Left colon (tissue), 2 donors: ENCODE measurements around the gene DYNC1LI1. TPM values are rescaled to one million over a fixed set of nuclear protein-coding genes. Genes with fewer than 3 reads are reported as not detected.
"Not testable (repeated sequence)": the region's sequence is repeated elsewhere in the genome, so short reads cannot be mapped to it uniquely, and the experiment has no call there.

ENCODE experiments used
- ATAC-seq: fragments of 200-7000 bp; cut with Tn5 transposase; one replicate; pipeline ENCODE4 v1.9.1; 2020; ENCODE audit warnings: mild to moderate bottlenecking, moderate library complexity
- DNase-seq, 2 donors: peaks; one replicate each; pipeline ENCODE4 v3.0.0-alpha.2; 2020
- intact Hi-C, 2 donors: fragments of 100-400 bp; cut with DNase I in 1 of 2; cut with micrococcal nuclease in 1 of 2; formaldehyde crosslinking; loops; one replicate each; pipeline versions ENCODE4 v1.11.2 to v1.14.0; 2022; cut with DNase I, micrococcal nuclease
- total RNA-seq, 2 donors: library from RNA; stranded (reverse); fragmentation: NEBNext Ultra II Directional; extraction: Animal tissue kit (Norgen Biotek cat#: 25700); gene quantifications; one replicate each; pipeline ENCODE4 v1.2.1, GENCODE V29; 2021
- donor health status: DM: no; HTN: no; CAD: no.
- donor health status: DM: yes; HTN: yes; CAD: no.

DYNC1LI1 gene
- total RNA-seq, 2 donors from 2014 or later, result 18.5 to 19.5 TPM

GRCh38 chr3:32551087-32551486, 19.6 kb downstream of the DYNC1LI1 start:
- ATAC-seq (no peak), DNase-seq (no peak)
- intact Hi-C loops, result no loop called here

DNA sequence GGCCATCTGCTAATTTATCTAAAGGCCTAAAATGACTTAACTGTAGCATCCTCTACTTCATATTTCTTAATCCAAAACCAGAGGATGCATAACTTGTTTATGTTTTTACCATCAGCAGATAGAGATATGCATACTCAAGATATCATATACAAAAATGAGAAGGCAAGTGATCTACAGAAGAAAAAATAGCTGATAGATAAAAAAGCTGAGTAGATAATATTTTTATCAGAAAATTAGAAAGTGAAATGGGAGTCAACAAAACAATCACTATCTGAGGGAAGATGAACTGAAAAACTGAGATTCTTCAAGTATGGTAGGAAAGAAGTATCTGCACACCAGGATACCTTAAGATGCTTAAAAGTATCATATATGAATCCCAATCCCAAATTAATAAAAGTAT, 25.4 kb downstream of the DYNC1LI1 start:
- intact Hi-C loops, result no loop called here
- no peak for ATAC-seq
- no peak for DNase-seq

GRCh38 chr3:32544894-32545293, 25.8 kb downstream of the DYNC1LI1 start:
- ATAC-seq (no peak), DNase-seq (no peak)
- intact Hi-C loops, result no loop called here

GRCh38 chr3:32542807-32543206, 27.9 kb downstream of the DYNC1LI1 start:
- intact Hi-C loops, result no loop called here
- no peak for ATAC-seq
- DNase-seq, result no peak

DNA sequence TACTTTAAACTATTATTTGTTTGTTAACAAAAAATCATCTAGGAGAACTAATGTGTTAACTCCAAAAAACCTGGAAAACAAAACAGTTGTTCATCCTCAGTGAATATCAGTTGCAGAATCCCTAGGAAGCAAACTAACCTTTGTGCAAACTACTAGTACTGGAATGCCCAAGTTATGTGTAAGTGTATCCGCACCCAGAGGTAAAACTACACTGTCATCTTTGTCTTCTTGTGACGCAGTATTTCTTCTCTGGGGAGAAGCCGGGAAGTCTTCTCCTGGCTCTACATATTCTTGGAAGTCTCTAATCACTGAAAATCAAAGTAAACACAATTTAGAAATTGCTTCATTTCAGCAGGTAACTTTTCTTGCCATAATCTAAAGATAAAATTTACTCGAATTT, 29.8 kb downstream of the DYNC1LI1 start:
- intact Hi-C loops, result no loop called here
- no peak for DNase-seq
- no peak for ATAC-seq

- DNase-seq (no peak), ATAC-seq (no peak)
- intact Hi-C loops, result no loop called here
Observed at GRCh38 chr3:32532434-32532833, 38.2 kb downstream of the DYNC1LI1 start.

- no peak for ATAC-seq
- DNase-seq, result no peak
- intact Hi-C loops, result no loop called here
Observed at GRCh38 chr3:32531010-32531647, 39.5 kb downstream of the DYNC1LI1 start.

DNA sequence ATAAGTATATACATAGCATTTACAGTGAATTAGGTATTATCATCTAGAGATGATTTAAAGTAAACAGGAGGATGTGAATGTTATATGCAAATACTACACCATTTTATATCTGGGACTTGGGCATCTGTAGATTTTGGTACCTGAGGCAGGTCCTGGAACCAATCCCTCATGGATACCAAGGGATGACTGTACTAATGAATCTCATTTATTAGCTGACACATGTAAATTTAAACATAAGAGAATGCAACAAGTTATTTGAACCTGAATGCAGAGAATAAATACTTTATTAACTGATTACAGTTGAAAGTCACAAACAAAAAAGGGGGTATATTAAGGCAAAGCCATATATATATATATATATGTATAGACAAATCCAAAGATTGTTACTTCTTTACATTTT, 44.9 kb downstream of the DYNC1LI1 start:
- intact Hi-C loops, result no loop called here
- no peak for ATAC-seq

GRCh38 chr3:32522682-32523081, 48.0 kb downstream of the DYNC1LI1 start:
- no peak for DNase-seq
- intact Hi-C loops, result no loop called here
- no peak for ATAC-seq

More for the DNA sequence above, 44.9 kb downstream of the DYNC1LI1 start:
- DNase-seq, result no peak

- DNase-seq, intact Hi-C loops, ATAC-seq: not testable (repeated sequence)
Observed at GRCh38 chr3:32518921-32519320, 51.7 kb downstream of the DYNC1LI1 start.

- intact Hi-C loops, DNase-seq, ATAC-seq: not testable (repeated sequence)
Observed at GRCh38 chr3:32516751-32517150, 53.9 kb downstream of the DYNC1LI1 start.

DNA sequence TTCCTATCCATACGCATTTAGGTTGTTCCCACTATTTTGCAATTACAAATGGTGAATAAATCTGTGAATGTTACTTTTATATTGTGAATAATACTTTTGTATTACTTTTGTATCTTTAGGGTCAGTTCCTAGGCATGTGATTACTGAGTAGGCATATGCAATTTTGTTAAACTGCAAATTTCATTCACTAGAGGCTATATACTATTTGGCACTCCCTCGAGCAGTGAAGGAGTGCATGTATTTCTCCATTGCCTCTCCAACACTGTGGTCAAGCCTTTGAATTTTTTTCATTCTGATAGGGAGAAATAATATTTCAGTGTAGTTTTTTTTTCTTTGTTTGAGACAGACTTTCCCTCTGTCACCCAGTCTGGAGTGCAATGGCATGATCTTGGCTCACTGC, 59.7 kb downstream of the DYNC1LI1 start:
- intact Hi-C loops, result loop anchor here in 1 of 2 donors (5.0 kb wide), 1 partner anchor 156 kb away; no protein-coding TSS in a partner anchor
- ATAC-seq, result no peak
- DNase-seq, result no peak

DNA sequence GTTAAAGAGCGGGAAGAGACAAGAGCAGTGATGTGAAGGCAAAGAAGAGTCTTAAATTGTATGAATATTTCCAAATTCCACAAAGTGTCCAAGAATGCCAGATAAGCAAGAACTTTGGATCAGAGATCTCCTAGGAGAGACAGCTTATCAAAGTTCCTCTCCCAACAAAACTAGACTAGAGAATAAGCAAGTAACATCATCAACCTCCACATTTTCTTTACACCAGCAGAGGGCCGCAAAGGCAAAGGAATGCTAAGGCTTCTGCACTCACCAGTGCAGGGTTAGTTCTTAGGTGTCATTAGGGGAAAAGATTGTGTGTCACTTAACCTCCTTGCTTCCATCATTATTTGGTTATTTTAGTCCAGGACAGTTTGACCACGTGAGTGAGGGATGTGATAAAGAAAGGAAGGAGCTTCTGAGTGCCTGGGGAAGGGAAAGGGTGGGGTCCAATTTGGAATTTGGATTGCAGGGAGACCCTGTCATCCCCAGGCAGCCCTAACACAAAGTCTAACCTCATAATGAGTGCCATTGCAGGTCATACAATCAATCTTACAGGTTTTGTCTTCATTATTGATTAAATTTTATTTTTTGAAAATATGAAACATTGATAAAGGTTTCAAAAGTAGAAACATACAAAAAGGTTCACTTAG, 60.5 kb downstream of the DYNC1LI1 start:
- ATAC-seq, result peak; percentile 86
- peak; percentile 49 to 66 for DNase-seq
- intact Hi-C loops, result loop anchor here in 1 of 2 donors (5.0 kb wide), 1 partner anchor 157 kb away; no protein-coding TSS in a partner anchor

DNA sequence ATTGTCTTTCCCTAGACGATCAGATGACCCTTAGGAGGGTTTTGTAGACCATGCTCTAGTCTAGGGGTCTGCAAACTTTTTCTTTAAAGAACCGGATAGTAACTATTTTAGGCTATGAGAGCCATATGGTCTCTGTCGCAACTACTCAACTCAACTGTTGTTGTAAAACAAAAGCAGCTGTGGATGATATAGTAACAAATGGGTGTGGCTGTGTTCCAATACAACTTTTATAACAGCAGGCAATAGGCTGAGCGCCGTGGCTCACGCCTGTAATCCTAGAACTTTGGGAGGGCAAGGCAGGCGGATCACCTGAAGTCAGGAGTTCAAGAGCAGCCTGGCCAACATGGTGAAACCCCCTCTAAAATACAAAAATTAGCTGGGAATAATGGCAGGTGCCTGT, 61.9 kb downstream of the DYNC1LI1 start:
- ATAC-seq, result peak; percentile 87
- intact Hi-C loops, result no loop called here

DNA sequence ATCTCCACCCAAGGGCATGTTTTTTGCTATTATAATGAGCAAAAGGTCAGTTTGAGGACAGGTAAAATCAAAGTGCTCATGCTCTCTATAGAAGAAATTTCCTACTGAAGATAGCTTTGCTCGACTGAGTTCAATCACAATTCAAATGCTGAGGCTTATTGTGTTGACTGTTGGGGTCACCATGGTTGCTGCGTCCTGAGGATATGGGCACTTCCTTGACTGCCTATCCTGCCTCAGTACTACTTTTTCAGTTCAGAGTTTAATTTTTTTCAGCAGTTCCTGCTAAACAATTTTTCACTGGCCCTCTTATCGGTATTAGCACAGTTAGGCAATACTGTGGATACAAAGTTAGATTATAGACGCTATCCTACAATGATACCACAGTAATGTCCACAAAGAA, 64.2 kb downstream of the DYNC1LI1 start:
- intact Hi-C loops, result no loop called here
- no peak for DNase-seq
- ATAC-seq, result no peak

More for the DNA sequence above, 61.9 kb downstream of the DYNC1LI1 start:
- peak; percentile 29 to 38 for DNase-seq

GRCh38 chr3:32502946-32503286, 67.7 kb downstream of the DYNC1LI1 start:
- no peak for ATAC-seq
- DNase-seq, result no peak
- intact Hi-C loops, result no loop called here

DNA sequence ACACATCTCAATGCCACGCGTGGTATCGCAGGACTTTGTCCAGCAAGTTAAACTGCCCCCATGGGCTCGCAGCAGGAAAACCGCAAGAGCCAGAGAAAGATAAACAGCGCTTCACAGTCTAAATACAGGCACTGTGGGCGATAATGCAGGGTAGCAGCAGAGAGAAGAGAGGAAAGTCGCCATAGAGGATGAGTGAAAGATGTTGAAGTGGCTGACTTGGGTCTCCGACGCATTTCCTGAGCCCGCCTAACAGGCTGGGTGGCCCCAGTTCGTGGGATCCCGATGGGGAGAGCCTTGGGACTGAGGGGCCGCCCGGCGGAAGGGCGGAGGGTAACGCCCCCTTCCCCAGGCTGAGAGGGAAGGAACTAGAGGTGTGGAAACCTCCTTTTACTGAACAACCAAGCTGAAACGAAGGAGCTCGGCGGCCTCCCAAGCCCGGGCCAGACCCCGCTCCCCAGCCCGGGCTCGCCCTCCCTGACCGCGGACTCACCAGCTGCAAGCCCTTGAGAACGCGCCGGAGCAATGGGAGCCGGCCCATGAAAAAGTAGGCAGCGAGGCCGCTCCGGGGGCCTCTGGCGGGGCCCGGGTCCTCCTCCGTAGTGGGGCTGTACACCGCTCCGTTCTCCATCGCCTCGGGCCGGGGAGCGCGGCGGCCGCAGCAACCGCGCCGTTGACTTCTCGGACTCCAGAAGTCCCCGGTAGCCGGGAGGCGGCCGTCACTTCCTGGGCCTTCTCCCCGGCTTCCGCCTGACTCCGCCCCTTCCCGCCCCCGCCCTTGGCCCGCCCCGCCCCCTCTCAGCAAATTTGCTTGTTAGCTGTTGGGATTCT, 68.3 kb downstream of the DYNC1LI1 start, which contains the start of gene CMTM6:
Gene CMTM6 (minus strand): TSS at position 735 of the 828 bp plus-strand sequence. CDS start 107 bp downstream, at position 628.
- intact Hi-C loops, result no loop called here
- peak; percentile 95 for ATAC-seq
- peak; percentile 82 to 89 for DNase-seq

DNA sequence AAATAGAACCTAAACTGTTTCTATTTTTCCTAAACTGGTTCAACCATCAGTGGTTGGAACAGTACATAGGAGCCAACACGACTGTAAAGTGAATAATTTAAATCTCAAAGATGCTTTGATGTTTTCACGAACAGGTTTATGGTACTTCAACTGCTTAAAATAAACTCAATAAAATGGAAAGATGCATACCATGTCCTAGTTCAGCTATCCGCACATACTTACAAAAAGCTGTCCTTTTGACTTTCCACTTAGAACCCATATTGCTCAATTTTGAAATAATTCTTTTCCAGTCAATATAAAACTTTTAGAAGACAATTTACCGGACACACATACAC, 68.9 kb downstream of the DYNC1LI1 start:
- DNase-seq (no peak), ATAC-seq (no peak)
- intact Hi-C loops, result no loop called here

DNA sequence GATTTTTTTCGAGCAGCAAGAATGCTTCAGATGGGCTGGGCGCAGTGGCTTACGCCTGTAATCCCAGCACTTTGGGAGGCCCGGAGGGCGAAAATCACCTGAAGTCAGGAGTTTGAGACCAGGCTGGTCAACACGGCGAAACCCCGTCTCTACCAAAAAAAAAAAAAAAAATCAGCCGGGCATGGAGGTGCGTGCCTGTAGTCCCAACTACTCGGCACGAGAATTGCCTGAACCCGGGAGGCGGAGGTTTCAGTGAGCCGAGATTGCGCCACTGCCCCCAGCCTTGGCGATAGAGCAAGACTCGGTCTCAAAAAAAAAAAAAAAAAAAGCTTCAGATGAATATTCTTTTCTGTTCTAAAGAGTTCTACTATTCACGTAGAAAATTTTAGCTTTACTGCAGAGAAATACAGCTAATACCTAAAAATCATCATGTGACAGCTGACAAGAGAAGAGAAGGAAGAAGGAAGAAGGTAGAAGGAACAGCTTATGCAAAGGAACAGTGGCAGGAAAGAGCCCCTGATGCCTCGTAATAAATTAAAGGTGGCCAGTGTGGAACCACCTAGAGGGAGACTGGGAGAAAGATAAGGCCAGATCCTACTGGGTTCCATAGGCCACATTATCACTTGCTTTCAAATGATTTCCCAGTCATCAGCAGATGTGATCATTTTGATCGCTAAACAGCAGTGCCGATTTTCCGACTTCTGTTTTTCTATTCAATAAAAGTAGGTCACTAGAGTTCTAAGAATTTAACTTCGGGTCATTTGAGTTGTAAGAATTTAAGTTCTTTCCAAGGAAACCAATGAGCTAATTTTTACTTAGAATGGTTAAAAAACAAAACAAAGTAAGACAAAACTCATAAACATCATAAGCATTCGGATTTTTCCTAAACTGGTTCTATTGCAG, 69.5 kb downstream of the DYNC1LI1 start:
- intact Hi-C loops, result no loop called here
- ATAC-seq, result no peak

More for the DNA sequence above, 69.5 kb downstream of the DYNC1LI1 start:
- peak in 1 of 2 donors; percentile 12 for DNase-seq
